ENCODE results near the gene ACBD6.
A peak's percentile ranks its signal among the peaks of the same experiment; 100 is the strongest.

GRCh38 chr1:180415985-180416633 lies 86.3 kb downstream of the ACBD6 start:
- TF ChIP-seq, protein P1, sequence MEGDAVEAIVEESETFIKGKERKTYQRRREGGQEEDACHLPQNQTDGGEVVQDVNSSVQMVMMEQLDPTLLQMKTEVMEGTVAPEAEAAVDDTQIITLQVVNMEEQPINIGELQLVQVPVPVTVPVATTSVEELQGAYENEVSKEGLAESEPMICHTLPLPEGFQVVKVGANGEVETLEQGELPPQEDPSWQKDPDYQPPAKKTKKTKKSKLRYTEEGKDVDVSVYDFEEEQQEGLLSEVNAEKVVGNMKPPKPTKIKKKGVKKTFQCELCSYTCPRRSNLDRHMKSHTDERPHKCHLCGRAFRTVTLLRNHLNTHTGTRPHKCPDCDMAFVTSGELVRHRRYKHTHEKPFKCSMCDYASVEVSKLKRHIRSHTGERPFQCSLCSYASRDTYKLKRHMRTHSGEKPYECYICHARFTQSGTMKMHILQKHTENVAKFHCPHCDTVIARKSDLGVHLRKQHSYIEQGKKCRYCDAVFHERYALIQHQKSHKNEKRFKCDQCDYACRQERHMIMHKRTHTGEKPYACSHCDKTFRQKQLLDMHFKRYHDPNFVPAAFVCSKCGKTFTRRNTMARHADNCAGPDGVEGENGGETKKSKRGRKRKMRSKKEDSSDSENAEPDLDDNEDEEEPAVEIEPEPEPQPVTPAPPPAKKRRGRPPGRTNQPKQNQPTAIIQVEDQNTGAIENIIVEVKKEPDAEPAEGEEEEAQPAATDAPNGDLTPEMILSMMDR (IDR thresholded peaks at IDR 0.05; ENCODE audit: insufficient read depth, low read length): peak; percentile 48
- TF ChIP-seq REST (IDR thresholded peaks at IDR 0.05; ENCODE audit: insufficient replicate concordance, low read depth) (no peak), POLR2AphosphoS5 (IDR thresholded peaks at IDR 0.05; ENCODE audit: low read depth) (no peak), SPI1 (IDR thresholded peaks at IDR 0.05; ENCODE audit: borderline replicate concordance, low read depth) (no peak)
